HG03378 (cell line): Measurements from ENCODE around the gene CZIB.
"Not testable (repeated sequence)": the region's sequence is repeated elsewhere in the genome, so short reads cannot be mapped to it uniquely, and the experiment has no call there.

Source experiments
- ATAC-seq: cut with Tn5 transposase; IDR thresholded peaks from one replicate; pipeline ENCODE4 v1.9.1; 2021; ENCODE audit warnings: mild to moderate bottlenecking, moderate library complexity; ENCODE audit not compliant: unreplicated experiment

Gene CZIB

GRCh38 chr1:53189061-53189460 lies 31.4 kb downstream of the CZIB start:
- no peak for ATAC-seq

- ATAC-seq, result no peak
Measured at GRCh38 chr1:53188099-53188498, 32.3 kb downstream of the CZIB start.

- ATAC-seq, result no peak
Measured at GRCh38 chr1:53187401-53187800, 33.0 kb downstream of the CZIB start.

DNA sequence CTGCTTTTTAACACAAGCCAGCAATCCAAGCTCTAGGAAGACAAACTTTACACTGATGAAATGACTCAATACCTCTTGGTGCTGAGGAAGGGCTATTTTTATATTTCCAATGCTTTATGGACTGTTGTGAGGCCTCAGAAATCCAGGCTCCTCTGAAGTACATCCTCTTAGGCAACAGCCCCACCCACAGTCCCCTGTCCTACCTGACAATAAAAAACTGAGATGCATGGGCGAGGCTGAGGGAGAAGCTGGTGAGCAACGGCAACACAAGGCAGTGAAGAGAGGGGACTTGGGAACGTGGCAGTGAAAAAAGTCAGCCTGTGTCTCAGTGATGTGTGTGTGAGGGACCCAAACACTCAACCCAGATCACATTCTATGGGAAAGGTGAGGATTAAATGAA lies 33.9 kb downstream of the CZIB start:
- ATAC-seq, result no peak

GRCh38 chr1:53185955-53186297 lies 34.5 kb downstream of the CZIB start:
- ATAC-seq, result not testable (repeated sequence)

DNA sequence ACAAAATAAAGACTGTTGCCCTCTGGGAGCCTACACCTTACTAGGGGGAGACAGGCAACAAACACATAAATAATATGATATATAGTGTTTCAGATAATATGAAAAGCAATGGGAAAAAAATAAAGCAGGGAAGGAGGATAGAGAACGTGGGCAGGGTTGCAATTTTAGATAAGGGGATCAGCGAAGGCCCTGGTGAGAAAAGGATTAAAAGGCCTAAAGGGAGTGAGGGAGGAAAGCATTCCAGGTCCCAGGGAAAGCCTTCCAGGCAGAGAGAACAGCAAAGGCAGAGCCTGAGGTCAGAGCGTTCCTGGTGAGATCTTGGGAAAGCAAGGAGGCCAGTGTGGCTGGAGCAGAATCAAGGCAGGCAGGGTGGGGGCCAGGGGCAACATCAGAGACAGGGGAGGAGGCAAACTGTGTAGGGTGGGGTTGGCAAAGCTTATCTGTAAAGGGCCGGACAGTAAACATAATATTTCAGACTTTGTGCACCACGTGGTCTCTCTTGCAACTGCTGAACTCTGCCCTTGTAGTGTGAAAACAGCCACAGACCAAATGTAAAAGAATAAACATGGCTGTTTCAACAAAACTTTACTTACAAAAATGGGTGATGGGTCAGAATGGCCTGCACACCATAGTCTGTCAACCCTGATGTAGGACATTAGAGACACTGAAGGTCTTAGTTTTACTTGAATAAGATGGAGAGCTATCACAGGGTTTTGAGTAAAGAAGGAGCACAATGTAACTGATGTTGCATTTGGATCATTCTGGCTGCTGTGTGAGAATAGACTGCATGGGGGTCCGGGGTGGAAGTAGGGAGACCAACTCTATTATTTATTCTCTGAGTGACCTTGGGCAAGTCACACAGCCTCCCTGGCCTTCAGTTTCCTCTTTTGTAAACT lies 37.1 kb downstream of the CZIB start:
- ATAC-seq, result no peak

DNA sequence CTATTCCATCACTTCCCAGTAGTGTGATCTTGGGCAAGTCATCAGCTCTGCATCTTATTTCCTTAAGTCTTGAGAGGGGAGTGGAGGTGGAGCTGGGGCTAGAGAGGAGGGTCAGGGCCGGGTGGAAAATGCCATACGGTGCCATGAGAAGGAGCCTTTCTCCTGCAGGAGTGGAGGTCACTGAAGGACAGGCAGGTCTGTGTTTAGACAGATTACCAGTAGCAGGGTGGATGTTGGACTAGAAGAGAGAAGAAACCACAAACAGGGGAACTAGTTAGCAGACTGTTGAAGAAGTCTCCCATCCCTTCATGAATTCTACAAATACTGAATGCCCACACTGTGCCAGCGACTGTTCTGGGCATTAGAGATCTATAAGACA lies 37.7 kb downstream of the CZIB start:
- ATAC-seq, result no peak

GRCh38 chr1:53182111-53182593 lies 38.3 kb downstream of the CZIB start:
- no peak for ATAC-seq

DNA sequence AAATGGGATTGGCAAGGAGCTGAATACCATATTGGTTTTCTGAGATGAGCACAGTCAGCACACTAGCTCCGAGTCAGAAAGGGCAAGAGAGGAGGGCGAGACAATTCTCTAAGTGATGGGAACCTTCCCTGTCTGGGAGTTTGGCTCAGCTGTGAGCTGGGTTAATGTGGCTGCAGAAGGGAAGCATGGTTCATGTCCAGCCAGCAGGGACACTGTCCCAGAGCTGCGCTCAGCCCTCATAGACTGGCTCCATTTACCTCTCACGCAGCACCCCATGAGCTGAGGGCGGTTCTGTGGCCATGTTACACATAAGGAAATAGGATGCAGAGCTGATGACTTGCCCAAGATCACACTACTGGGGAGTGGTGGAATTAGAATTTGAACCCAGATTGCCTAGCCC lies 39.5 kb downstream of the CZIB start:
- ATAC-seq, result no peak

DNA sequence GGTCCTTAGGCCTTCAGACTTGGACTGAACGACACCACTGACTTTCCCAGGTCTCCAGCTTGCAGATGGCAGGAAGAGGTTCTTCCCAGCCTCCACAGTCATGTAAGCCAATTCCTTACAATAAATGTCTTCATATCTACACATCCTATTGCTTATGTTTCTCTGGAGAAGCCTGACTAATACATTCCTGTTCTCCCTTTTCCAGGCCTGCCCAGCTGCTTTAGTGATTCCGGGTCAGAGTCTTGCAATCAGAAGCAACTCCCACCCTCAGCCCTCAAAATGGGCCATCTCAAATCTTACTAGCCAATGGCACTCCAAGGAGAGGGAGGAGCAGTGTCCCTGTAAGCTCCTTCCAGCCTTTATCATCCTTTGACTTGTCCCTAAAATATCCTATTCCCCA lies 40.2 kb downstream of the CZIB start:
- no peak for ATAC-seq

DNA sequence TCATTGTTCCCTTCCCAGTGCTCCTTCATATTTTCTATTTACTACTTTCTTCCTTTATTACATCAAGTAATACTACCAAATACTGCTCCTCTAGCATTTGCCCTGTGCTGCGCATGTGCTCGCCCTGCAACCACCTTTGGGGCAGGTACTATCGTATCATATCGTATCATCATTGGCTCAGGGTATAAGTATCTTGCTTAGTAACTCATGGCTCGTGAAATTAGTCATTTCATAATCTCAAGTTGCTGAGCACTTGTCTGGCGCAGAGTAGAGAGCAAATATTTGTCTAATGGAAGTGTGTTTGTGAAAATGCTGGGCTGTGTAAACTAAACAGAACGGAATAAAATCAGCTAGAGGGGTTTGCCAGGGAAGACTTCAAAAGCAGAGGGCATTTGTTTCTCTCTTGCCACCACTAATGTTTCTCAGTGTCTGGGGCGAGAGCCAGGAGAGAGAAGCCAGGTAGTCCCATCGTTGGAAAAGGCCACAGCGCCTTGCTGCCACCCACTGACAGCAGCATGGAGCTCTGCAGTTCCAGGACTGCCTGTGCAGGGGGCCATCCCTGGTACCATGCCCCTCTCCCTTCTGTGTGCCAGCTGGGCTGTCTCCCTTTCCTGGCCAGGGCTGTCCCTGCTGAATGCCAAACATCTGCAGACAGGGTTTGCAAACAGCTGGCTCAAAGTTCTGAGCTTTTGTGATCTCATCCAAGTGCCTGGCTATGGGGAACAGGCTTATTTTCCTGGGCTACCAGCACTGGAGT lies 43.8 kb downstream of the CZIB start:
- ATAC-seq, result no peak

GRCh38 chr1:53174971-53175913 lies 45.2 kb downstream of the CZIB start:
- ATAC-seq, result no peak

DNA sequence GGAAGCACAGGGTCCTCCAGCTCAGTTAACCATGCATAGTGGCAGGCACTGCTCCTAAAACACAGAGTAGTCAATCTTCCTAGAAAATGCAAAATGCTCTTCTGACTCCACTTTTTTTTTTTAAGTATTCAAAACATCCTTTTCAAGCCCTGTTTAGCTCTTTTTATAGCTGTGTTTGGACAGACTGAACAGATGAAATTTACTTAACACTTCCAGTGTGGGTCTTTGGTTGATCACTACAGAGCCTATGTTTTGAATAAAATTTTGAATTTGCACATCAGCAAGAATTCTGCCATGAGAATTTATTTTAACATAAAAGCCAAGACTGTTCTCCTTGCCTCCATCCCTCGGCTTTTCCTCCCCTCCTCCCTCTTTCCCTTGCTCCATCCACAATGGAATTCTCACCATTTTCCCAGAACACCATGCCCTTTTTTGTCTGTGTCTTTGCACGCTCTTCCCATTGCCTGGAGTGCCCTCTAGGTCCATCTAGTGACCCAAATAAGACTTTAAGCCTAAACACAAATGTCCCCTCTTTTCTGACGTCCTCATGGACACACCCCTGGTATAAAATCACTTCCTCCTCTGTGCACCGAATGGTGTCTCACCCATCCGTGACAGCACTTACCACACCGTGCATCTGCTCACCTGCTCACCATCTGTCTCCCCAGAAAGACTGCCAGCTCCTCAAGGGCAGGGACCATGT lies 47.9 kb downstream of the CZIB start:
- ATAC-seq, result no peak

DNA sequence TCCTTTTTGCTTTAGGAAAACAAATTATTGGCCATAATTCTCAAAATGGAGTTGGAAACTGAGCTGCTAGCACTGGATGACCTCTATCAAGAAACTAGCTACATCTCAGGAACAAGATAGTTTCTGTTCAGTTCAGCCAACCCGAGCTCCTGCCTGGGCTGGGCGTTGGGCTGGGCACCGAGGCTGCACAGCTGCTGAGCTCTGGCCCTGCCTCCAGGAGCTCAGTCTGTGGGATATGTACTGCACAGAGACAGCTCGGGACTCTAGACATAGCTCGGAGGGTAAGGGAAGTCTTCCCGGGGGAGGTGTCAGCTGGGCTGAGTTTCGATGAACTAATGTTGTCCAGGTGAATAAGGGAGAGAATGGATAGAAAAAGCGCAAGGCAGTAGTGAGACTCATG lies 53.5 kb downstream of the CZIB start:
- no peak for ATAC-seq

DNA sequence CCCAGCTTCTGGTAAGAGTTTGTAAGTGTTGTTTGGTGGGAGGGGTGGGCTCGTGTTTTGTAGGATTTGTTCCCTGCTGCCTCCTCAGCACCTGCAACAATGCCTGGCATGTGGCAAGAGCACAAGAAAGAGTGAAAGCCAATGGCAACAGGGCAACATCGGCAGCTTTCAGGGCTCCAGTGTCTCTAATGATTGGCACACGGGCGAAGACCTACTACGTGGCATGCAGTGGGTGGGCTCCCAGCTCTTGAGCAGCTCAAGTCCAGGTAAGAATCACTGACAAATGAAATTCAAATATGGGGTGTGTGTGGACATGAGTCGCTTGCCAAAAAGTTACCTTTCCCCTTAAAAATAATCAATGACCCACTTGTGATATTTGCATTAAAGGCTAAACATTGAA lies 54.1 kb downstream of the CZIB start:
- no peak for ATAC-seq

GRCh38 chr1:53165408-53165961 lies 54.9 kb downstream of the CZIB start:
- ATAC-seq, result no peak
